T-helper 1 cell (primary cell): Measurements from ENCODE around the gene SLX4IP.
A peak's percentile ranks its signal among the peaks of the same experiment; 100 is the strongest.

Source experiments
- DNase-seq, 5 donors: peaks; one replicate each; pipeline ENCODE4 v3.0.0-alpha.2; 2012 to 2020

The SLX4IP gene

DNA sequence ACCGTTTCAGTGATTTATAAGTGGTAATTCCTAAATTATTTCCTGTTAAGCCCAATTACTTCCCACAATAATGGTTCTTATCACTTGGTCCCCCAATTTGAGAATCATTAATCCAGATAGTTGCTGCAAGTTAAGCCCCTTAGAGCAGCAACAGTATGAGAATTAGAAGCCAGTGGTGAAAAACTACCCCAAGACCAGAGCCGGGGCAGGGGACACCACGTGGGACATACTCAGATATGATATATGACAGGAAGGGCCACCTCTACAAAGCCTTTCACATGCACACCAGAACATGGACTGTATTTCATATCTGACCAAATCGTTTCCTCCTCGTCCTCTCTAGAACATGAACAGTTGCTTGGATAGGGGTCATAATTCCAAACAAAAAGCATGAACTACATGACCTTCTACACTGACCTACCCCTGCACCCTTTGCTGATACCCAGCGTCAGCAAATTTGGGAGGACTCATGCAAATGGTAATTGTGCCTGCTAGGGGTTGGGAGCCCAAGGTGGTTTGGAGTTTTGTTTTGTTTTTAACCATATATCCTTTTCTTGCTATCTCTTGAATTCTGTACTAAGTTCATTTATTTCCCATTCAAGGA lies 234.8 kb downstream of the SLX4IP start:
- no peak for DNase-seq

DNA sequence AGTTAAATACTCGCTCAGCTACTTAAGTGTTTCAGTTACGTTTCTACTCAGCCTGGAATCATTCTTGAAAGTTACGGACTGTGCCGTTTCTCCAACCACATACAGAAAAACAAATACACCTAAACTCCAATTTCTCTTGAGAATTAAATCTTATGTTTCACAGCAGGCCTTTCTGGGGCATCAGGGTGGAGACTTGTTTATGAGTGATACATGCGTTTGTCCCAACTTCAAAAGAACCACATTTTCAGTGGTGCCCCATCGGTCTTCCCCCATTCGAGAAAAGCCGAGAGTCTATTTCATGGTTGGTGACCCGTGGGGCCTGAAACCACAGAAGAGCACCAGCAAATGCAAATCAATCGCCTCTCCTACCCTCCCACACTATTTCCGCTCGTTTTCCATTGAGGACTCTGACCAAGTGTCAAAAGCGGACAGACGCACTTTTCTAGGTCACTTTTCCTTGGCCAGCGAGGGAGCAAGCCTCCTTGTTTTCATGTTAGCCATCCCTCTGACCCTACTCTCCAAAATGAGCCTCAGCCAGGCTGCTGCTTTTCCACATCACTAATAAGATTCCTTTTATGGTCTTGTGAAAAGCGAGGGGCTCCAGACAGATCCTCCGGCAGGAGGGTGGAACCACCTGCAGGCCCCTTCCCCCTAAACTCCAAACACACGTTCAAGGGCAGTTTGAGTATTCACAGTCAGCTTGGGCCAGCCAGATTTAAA lies 235.6 kb downstream of the SLX4IP start:
- no peak for DNase-seq

DNA sequence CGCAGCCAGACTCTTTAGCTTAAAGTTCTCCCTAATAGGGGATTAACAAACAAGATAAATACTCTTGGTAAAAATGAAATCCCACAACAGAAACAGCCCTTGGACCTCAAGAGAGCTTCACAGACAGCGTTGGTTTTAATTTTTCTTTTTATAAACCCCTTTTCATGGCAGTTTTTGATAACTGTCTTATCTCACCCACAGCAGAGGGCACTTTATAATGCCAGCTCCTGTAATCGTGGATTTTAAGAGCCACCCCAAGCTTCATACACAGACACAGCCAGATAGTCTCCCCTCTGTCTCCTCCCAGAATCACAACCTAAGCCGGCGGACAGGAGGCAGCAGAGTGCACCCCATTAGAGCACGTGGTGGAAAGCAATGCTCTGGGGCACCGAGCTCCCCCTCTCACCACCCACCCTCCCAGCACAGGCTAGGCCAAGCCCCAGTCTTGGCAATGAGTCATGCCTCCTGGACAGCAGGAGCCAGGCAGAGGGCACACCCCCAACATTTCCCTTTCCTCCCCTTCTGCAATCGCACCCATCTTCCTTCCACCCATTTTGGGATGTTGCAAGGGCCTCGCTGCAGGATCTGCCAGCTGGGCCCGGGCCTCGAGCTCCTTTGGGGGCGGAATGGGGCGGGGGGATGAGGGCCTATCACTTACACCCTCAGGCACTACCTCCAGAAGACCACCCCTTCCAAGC lies 236.3 kb downstream of the SLX4IP start:
- peak in 1 of 5 donors; percentile 39 for DNase-seq

DNA sequence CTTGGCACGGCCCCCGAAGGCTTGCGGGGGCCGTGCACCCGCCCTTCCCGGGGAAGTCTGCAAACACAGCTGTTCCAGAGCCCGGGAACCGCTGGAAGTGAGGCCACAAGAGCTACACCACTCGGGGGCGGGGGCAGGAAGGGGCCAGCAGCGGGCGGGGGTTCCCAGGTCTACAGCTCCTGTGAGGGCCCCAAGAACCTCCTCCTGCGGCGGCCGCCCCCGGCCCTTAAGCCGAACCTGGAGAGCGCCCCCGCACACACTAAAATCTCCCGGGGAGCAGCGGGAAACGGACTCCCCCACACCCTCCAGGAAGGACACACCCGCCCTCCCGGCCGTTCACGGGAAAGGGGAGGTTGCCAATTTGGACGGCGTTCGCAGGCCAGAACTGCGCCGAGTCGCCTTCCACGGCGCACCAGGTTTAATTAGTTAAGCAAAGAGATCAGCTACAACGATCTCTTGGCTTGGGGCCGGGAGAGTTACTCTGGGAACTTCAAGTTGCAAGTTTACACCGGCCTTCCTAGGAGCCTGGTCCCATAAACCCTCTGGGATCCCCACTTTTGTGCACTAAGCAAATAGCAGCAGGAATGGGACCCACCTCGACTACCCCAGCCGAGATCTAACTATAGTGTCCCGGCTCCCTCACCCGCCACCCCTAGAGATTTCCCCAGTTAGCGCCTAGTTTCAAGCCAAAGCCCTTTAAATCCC lies 237.0 kb downstream of the SLX4IP start:
- peak in 1 of 5 donors; percentile 5 for DNase-seq

DNA sequence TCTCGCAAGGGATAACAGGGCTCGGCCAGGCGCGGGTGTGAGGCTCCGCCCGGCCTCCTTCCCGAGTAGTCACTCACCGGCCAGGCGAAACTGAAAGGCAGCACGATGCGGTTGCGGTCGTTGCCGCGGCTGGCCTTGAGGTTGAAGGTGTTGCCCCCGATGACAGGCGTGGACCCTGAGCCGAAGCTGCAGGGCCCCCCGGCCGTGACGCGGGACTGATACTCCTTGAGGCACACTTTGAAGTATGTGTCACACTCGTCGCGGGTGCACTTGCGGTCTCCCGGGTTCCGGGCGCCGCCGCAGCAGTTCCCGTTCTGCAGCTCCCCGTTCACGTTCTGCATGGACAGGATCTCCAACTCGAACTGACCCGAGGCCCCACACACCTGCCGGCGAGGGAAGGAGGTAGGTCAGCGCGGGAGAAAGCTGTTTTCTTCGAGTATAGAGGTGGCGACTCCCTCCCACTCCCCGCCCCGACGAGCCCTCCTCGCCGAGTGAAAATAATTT lies 237.6 kb downstream of the SLX4IP start:
- DNase-seq, result peak in 2 of 5 donors; percentile 14 to 41

DNA sequence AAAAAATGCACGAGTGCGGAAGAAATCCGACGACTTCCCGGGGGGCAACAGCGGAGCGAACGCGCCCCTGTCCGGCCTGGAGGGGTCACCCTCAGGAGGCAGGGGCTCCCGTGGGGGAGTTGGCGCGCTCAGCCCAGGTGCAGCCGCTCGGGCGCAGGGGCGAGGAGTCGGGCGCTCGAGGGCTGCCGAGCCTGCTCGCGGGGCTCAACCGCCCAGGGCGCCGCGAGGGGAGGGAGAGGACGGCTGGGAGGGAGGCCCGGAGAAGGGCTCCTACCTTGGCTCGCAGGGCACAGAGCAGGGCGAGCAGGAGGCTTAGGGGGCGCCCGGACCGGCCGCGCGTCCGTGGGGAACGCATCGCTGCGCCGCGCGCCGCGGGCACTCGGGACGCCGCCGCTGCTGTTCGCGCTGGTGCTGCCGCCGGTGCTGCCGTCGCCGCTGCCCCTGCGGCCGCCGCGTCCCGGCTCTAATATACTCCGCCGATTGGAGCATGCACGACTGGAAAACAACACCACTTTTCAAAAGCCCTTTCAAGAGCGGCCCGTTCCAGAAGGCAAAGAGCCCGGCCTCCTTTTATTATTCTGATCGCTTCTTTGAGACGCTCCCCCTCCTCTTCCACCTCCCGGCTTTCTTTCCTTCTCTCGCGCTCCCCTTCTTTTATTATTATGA lies 238.2 kb downstream of the SLX4IP start:
- peak in 1 of 5 donors; percentile 4 for DNase-seq

DNA sequence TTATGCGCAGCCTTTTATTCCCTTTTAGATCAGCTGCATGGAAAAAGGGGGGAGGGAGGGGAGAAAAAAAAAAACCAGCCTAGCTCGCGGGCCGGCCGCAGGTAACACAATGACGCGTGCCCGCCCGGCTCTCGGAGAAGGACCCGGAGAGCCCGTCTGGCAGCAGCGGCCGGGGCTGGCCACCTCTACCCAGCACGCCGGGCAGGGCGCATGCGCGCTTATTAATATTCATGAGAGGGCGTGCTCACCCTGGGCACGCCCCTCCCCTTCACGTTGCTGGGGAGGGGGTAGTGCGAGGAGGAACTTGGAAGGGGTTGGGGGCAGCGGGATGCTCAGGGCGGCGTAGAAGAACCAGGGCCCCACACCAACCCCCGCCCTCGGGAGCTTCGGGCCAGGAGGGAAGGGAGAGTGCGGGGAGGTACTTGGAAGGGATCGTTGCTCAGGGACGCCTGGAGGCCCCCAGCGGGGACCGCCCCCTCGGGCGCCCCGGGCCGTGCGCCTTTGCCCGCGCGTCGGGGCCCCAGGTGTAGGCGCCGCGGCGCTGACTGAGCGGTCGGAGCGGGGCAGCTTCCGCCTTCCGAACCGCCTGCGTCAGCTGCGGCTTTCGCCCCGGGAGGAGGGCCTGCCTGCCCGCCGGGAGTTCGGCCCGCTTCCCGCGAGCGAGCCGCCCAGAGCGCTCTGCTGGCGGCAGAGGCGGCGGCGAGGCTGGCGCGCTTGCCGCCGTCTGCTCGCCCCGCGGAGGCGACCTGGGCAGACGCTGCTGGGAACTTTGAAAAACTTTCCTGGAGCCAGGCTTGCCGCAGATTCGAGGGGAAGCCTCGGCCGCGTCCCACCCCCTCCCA lies 239.0 kb downstream of the SLX4IP start, which contains the start of gene JAG1:
JAG1 (minus strand) TSS at position 158 of the 842 bp plus-strand sequence. CDS start 469 bp downstream, outside the sequence.
- DNase-seq, result peak in 4 of 5 donors; percentile 8 to 80 (median 23)

DNA sequence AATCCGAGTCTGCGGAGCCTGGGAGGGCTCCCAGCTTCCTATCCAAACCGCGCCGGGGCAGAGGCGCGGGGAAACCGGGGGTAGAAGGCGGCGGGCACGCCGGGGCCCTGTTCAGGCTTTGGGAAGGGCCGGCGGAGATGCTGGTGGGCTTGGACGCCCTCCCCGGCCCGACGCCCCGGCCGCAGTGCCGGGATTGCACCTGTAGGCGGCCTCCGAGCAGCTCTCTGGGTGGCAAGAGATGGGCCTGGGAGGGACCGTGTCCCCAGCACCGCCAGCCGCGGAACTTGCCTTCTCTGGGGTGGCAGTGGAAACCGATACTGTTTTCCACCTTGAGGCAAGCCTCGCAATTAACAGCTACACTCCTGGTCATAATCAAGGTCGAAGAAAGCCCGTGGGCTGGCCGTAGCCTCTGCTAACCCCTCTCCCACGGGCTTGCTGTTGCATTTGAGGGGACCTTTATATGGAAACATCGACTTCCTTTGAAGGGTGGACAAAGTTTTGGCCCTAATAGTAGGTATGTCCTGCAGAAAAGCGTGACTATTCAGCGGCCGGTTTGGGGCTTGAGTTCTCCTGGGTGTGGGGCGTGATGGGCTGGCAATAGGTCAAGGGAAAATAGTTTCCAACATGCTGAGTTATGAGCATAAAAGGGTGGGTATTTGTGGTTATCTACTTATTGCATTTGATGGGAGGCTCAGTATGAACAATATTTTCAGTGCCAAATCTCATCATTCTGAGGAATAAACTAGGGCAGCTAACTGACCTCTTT lies 239.8 kb downstream of the SLX4IP start:
- DNase-seq, result peak in 1 of 5 donors; percentile 47

DNA sequence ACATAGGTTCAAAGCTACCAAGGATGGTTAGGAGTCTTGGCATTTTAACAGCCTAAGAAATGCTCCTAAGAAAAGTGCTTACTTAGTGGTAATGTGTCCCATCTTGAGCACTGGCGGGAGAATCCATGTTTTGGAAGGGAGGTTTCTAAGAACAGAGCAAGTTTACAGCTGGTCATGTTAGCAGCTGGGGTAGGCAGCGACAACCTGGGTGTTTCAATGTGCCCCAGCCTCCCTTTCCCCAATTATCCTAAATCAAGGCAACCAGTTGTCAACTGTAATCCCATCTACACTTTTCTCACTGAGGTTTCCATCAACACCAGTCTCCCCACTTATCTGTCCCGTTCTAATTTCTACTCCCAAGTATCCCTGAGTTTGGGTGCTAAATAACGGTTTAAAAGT lies 240.3 kb downstream of the SLX4IP start:
- no peak for DNase-seq

DNA sequence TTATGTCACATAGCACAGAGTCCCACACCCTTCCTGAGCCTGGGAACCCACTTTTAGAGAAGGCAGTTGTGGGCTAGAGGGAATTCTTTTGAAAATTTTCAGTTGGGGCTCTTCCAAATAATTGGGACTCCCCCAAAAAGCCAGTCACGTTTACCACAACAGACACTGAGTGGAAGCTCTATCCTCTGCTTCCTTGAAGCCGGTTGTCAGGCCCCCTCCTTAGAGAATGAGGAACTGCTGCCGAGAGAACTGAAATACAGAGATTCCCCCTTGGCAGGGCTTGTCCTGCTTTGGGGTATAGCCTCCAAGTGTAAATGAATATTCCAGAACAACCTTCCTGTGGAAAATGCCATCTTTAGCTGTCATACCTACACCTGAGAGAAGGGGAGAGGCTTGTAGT lies 241.4 kb downstream of the SLX4IP start:
- DNase-seq, result no peak
